WTC11 (cell line): ENCODE data around the gene SPAAR.

Experiments used
- ATF1 ChIP-seq: sonication (generic); formaldehyde crosslinking; IDR thresholded peaks from 2 replicates; pipeline ENCODE4 v1.8.1; 2023; ENCODE audit warnings: mild to moderate bottlenecking, moderate library complexity, missing genetic modification reagents
- CREB1 ChIP-seq: sonication (generic); formaldehyde crosslinking; IDR thresholded peaks from 2 replicates; pipeline ENCODE4 v1.8.0; 2023; ENCODE audit warnings: mild to moderate bottlenecking, missing genetic modification reagents
- CTCF ChIP-seq: fragments of 200-600 bp; IDR thresholded peaks from 2 replicates; pipeline ENCODE4 v1.8.0; 2022; ENCODE audit warnings: antibody characterized with exemption
- E2F5 ChIP-seq: sonication (generic); formaldehyde crosslinking; IDR thresholded peaks from 2 replicates; pipeline ENCODE4 v1.8.1; 2022; ENCODE audit warnings: mild to moderate bottlenecking, moderate library complexity, missing genetic modification reagents
- FOXP1 ChIP-seq: sonication (generic); formaldehyde crosslinking; IDR thresholded peaks from 2 replicates; pipeline ENCODE4 v1.8.0; 2022; ENCODE audit warnings: missing genetic modification reagents, mild to moderate bottlenecking, moderate library complexity, borderline replicate concordance
- NR3C1 ChIP-seq: sonication (generic); formaldehyde crosslinking; conservative IDR thresholded peaks from 2 replicates; pipeline ENCODE4 v1.8.1; 2023; ENCODE audit warnings: low read depth, mild to moderate bottlenecking, missing genetic modification reagents
- SMAD4 ChIP-seq: sonication (generic); formaldehyde crosslinking; IDR thresholded peaks from 2 replicates; pipeline ENCODE4 v1.8.0; 2022; ENCODE audit warnings: mild to moderate bottlenecking, missing genetic modification reagents
- USF1 ChIP-seq: sonication (generic); formaldehyde crosslinking; IDR thresholded peaks from 2 replicates; pipeline ENCODE4 v1.8.0; 2022; ENCODE audit warnings: mild to moderate bottlenecking, missing genetic modification reagents
- USF2 ChIP-seq: sonication (generic); formaldehyde crosslinking; IDR thresholded peaks from 2 replicates; pipeline ENCODE4 v1.8.1; 2023; ENCODE audit warnings: mild to moderate bottlenecking, missing genetic modification reagents, moderate library complexity
- ZNF416 ChIP-seq: fragments of 250-450 bp; sonication (Bioruptor Pico); IDR thresholded peaks from 2 replicates; pipeline ENCODE4 v1.9.0; 2021; ENCODE audit warnings: mild to moderate bottlenecking, inconsistent platforms

- no peak for TF ChIP-seq CTCF
- no peak for TF ChIP-seq ATF1 (CRISPR knock-in tag)
- no peak for TF ChIP-seq CREB1 (CRISPR knock-in tag)
- TF ChIP-seq USF2 (CRISPR knock-in tag): no peak
- TF ChIP-seq E2F5 (CRISPR knock-in tag): no peak
- no peak for TF ChIP-seq FOXP1 (CRISPR knock-in tag)
- no peak for TF ChIP-seq NR3C1 (CRISPR knock-in tag)
- no peak for TF ChIP-seq SMAD4 (CRISPR knock-in tag)
- TF ChIP-seq ZNF416 (CRISPR knock-in tag): no peak
- TF ChIP-seq USF1: no peak
These were observed 1.5 kb downstream of the SPAAR start for GRCh38 chr9:35910613-35911359.
